ENCODE data around the gene NHSL2.
A peak's percentile ranks its signal among the peaks of the same experiment; 100 is the strongest.
"Not testable (repeated sequence)": the region's sequence is repeated elsewhere in the genome, so short reads cannot be mapped to it uniquely, and the experiment has no call there.

The NHSL2 gene

DNA sequence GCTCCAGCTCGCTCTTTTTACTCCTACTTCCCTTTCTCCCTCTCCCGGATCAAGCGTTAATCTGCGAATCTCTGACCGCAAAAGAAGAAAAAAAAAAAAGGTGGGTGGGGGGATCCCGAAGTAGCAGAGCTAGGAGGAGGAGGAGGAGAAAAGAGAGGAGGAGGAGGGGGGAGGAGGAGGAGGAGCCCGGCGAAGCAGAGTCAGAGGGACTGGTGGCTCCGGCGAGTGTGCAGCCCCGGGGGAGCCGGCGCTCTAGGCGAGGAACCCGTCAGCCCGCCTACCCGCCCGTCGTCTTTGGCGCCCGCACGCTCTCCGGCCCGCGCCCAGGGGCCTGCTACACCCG is at the start of gene NHSL2:
Gene NHSL2 (plus strand): TSS at position 203 of the 343 bp plus-strand sequence.
- peak within 1 kb of the TSS; percentile 44 for H3K4me3 ChIP-seq (ENCODE audit: low read depth, low read length)
- CTCF ChIA-PET = interaction anchor here (0.7 to 2.9 kb wide), 7 partner anchors 9 to 245 kb away, joined by 3 to 12 read pairs (median 3); no protein-coding TSS in a partner anchor
- TF ChIP-seq, protein P1, sequence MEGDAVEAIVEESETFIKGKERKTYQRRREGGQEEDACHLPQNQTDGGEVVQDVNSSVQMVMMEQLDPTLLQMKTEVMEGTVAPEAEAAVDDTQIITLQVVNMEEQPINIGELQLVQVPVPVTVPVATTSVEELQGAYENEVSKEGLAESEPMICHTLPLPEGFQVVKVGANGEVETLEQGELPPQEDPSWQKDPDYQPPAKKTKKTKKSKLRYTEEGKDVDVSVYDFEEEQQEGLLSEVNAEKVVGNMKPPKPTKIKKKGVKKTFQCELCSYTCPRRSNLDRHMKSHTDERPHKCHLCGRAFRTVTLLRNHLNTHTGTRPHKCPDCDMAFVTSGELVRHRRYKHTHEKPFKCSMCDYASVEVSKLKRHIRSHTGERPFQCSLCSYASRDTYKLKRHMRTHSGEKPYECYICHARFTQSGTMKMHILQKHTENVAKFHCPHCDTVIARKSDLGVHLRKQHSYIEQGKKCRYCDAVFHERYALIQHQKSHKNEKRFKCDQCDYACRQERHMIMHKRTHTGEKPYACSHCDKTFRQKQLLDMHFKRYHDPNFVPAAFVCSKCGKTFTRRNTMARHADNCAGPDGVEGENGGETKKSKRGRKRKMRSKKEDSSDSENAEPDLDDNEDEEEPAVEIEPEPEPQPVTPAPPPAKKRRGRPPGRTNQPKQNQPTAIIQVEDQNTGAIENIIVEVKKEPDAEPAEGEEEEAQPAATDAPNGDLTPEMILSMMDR (IDR thresholded peaks at IDR 0.05; ENCODE audit: insufficient read depth, low read length, missing control alignments) = no peak
- DNase-seq (ENCODE audit: low read depth, low spot score) = no peak
- POLR2A ChIA-PET = interaction anchor here (1.0 kb wide), 1 partner anchor 14 kb away, joined by 3 read pairs; no protein-coding TSS in a partner anchor

DNA sequence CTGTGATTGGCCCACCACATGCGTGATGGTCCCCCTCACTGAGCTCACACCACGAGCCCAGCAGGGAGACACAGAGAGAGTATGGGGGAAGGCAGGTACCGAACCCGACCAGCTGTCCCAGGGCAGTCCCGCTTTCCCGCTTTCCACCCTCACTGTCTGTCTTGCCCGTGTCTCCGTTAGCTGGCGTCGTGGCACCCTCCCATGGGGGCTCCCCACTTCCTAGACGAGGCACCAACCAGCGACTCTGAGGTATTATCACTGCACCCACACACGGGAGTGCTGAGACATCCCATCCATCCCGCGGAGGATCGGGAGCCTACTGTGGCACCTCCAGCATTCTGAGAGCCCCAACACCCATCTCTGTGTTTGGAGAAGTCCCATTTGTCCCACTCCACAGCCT is 43.0 kb upstream of the NHSL2 start:
- ChIA-PET CTCF (no interaction called here), POLR2A (no interaction called here)
- no peak overlapping the region for H3K4me3 ChIP-seq (ENCODE audit: low read depth, low read length)
- DNase-seq (ENCODE audit: low read depth, low spot score) = no peak
- TF ChIP-seq, protein P1 (IDR thresholded peaks at IDR 0.05; ENCODE audit: insufficient read depth, low read length, missing control alignments) = no peak

DNA sequence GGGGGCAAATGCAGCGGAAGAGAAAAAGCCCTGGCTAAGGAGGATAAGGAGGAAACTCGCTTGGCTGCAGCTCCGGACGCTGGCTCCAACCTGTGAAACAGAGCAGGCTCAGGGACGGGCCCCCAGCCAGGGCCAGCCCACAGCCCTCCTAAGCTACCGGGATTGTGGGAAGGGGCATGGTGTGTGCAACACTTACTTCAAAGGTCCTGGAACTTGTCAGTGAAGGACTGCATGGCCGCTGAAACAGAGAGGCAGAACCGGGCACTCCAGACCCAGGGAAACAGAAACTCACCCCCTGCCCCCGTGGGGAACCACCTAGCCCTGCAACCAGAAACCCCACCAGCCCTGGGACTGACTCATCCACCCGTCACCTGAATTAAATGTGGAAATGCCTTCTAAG is 41.1 kb upstream of the NHSL2 start:
- H3K4me3 ChIP-seq (ENCODE audit: low read depth, low read length); DNase-seq (ENCODE audit: low read depth, low spot score); POLR2A ChIA-PET: not testable (repeated sequence)
- CTCF ChIA-PET = interaction anchor here (2.6 kb wide), 1 partner anchor 10 kb away, joined by 8 read pairs; no protein-coding TSS in a partner anchor

GRCh38 chrX:71870208-71871098 is 40.2 kb upstream of the NHSL2 start:
- TF ChIP-seq, protein P1 (IDR thresholded peaks at IDR 0.05; ENCODE audit: insufficient read depth, low read length, missing control alignments) = peak; percentile 5
- no peak overlapping the region for H3K4me3 ChIP-seq (ENCODE audit: low read depth, low read length)
- no peak for DNase-seq (ENCODE audit: low read depth, low spot score)
- ChIA-PET POLR2A (no interaction called here), CTCF (interaction anchor here (2.0 to 2.6 kb wide), 2 partner anchors 11 to 255 kb away, joined by 6 to 8 read pairs; no protein-coding TSS in a partner anchor)

GRCh38 chrX:71871367-71871766 is 39.3 kb upstream of the NHSL2 start:
- ChIA-PET CTCF (interaction anchor here (2.0 to 2.6 kb wide), 2 partner anchors 12 to 254 kb away, joined by 6 to 8 read pairs; no protein-coding TSS in a partner anchor), POLR2A (no interaction called here)
- TF ChIP-seq, protein P1 (IDR thresholded peaks at IDR 0.05; ENCODE audit: insufficient read depth, low read length, missing control alignments) = no peak
- H3K4me3 ChIP-seq (ENCODE audit: low read depth, low read length) = no peak overlapping the region
- no peak for DNase-seq (ENCODE audit: low read depth, low spot score)

- H3K4me3 ChIP-seq (ENCODE audit: low read depth, low read length) = no peak overlapping the region
- no peak for DNase-seq (ENCODE audit: low read depth, low spot score)
- ChIA-PET CTCF (no interaction called here), POLR2A (no interaction called here)
- TF ChIP-seq, protein P1 (IDR thresholded peaks at IDR 0.05; ENCODE audit: insufficient read depth, low read length, missing control alignments) = no peak
Observed at GRCh38 chrX:71872542-71873458, 37.8 kb upstream of the NHSL2 start.
